HCT116 (cell line): ENCODE measurements around the gene CSGALNACT2. TPM values are rescaled to one million over a fixed set of nuclear protein-coding genes. Genes with fewer than 3 reads are reported as not detected.

Source experiments
- ATAC-seq: fragments of 200-7000 bp; cut with Tn5 transposase; 2 replicates; pipeline ENCODE4 v1.9.1; 2020; ENCODE audit warnings: mild to moderate bottlenecking, moderate library complexity
- BruUV-seq: library from RNA; stranded (reverse); fragments of 400-500 nt; replicated peaks from 2 replicates; lab custom pipeline; 2021; lab: Mats Ljungman, UMichigan
- CTCF ChIA-PET: fragments of 300-600 bp; sonication (Branson Sonifier 250); formaldehyde crosslinking; loops from one replicate; lab custom pipeline; 2021; ENCODE audit warnings: antibody characterized with exemption; lab: Charles Lee
- POLR2A ChIA-PET: fragments of 300-600, 350-600 bp; sonication (Branson Sonifier 250); formaldehyde crosslinking; loops from one replicate; lab custom pipeline; 2021; ENCODE audit warnings: antibody characterized with exemption; lab: Charles Lee
- RAD21 ChIA-PET, 2 experiments: fragments of 300-600 bp; sonication (Branson Sonifier 250); formaldehyde crosslinking; loops; one replicate each; lab custom pipeline; 2023; ENCODE audit warnings: low total read pairs in 2 of 2; ENCODE audit not compliant: uncharacterized antibody in 2 of 2, unreplicated experiment in 2 of 2, low non-redundant PET in 1 of 2; lab: Charles Lee
- DNase-seq: peaks from one replicate; pipeline ENCODE4 v3.0.0-alpha.2; 2010; ENCODE audit warnings: low read depth, low spot score
- H2AFZ ChIP-seq: fragments of 200-600 bp; shearing (Covaris generic), sonication (generic); 2 replicates; pipeline ENCODE4 v1.6.1; 2017; ENCODE audit warnings: low read depth, mixed run types, mixed read lengths, antibody characterized with exemption, low read length; ENCODE audit not compliant: poor library complexity, severe bottlenecking
- H3K27ac ChIP-seq: 2 replicates; pipeline ENCODE4 v1.5.1; 2012; ENCODE audit warnings: low read depth, low read length
- H3K27me3 ChIP-seq: fragments of 200-600 bp; sonication (generic); 2 replicates; pipeline ENCODE4 v1.6.1; 2016; ENCODE audit warnings: mixed run types, low read length, mixed read lengths; ENCODE audit not compliant: insufficient read depth
- H3K36me3 ChIP-seq, 2 experiments: fragments of 200-500 bp in 1 of 2; fragments of 200-600 bp in 1 of 2; sonication (Bioruptor generic) in 1 of 2; sonication (generic) in 1 of 2; 2 replicates each; pipeline versions ENCODE4 v1.5.1 to v1.6.1; 2014 to 2016; ENCODE audit warnings: low read length in 2 of 2, inconsistent platforms in 1 of 2, mixed read lengths in 1 of 2, mixed run types in 1 of 2; ENCODE audit not compliant: insufficient read depth in 2 of 2, control insufficient read depth in 1 of 2
- H3K4me1 ChIP-seq, 2 experiments: fragments of 200-600 bp in 1 of 2; sonication (generic) in 1 of 2; 2 replicates each; pipeline versions ENCODE4 v1.5.1 to v1.6.1; 2012 to 2017; ENCODE audit warnings: low read length in 2 of 2, inconsistent platforms in 1 of 2, mild to moderate bottlenecking in 1 of 2, mixed read lengths in 1 of 2, mixed run types in 1 of 2, moderate library complexity in 1 of 2; ENCODE audit not compliant: insufficient read depth in 2 of 2, control insufficient read depth in 1 of 2
- H3K4me2 ChIP-seq: fragments of 200-600 bp; sonication (generic); 2 replicates; pipeline ENCODE4 v1.6.1; 2017; ENCODE audit warnings: mixed run types, low read length, mixed read lengths
- H3K4me3 ChIP-seq, 2 experiments: fragments of 200-600 bp in 1 of 2; sonication (generic) in 1 of 2; replicated peaks in 1 of 2; 2 replicates each; pipeline ENCODE4 v1.5.1; 2011 to 2016; ENCODE audit warnings: low read length in 2 of 2, control low read depth in 1 of 2, low read depth in 1 of 2, mild to moderate bottlenecking in 1 of 2, mixed read lengths in 1 of 2, mixed run types in 1 of 2
- H3K79me2 ChIP-seq: fragments of 200-600 bp; sonication (generic); 2 replicates; pipeline ENCODE4 v1.6.1; 2017; ENCODE audit warnings: mild to moderate bottlenecking, mixed run types, low read length, moderate library complexity, mixed read lengths; ENCODE audit not compliant: insufficient read depth
- H3K9ac ChIP-seq: fragments of 200-600 bp; sonication (generic); 2 replicates; pipeline ENCODE4 v1.6.1; 2016; ENCODE audit warnings: low read length, mixed read lengths
- H3K9me2 ChIP-seq: fragments of 200-600 bp; sonication (generic), shearing (Covaris generic); 2 replicates; pipeline ENCODE4 v1.6.1; 2017; ENCODE audit warnings: mixed run types, mild to moderate bottlenecking, moderate library complexity; ENCODE audit not compliant: insufficient read depth
- H3K9me3 ChIP-seq, 2 experiments: fragments of 200-500 bp in 1 of 2; fragments of 200-600 bp in 1 of 2; sonication (Bioruptor generic) in 1 of 2; sonication (generic) in 1 of 2; 2 replicates each; pipeline ENCODE4 v1.6.1; 2014 to 2017; ENCODE audit warnings: low read length in 2 of 2, mixed read lengths in 2 of 2, inconsistent platforms in 1 of 2, low read depth in 1 of 2, mild to moderate bottlenecking in 1 of 2, mixed run types in 1 of 2, moderate library complexity in 1 of 2; ENCODE audit not compliant: control insufficient read depth in 1 of 2, insufficient read depth in 1 of 2
- H4K20me1 ChIP-seq: fragments of 200-600 bp; sonication (generic), shearing (Covaris generic); 2 replicates; pipeline ENCODE4 v1.6.1; 2017; ENCODE audit warnings: mixed run types, mild to moderate bottlenecking, moderate library complexity; ENCODE audit not compliant: insufficient read depth
- CBX3 ChIP-seq: IDR thresholded peaks from 2 replicates; pipeline ENCODE4 v1.6.1; 2012; ENCODE audit warnings: low read depth
- CEBPB ChIP-seq: IDR thresholded peaks from 2 replicates; pipeline ENCODE4 v1.6.1; 2012; ENCODE audit warnings: low read depth
- EGR1 ChIP-seq: IDR thresholded peaks from 2 replicates; pipeline ENCODE4 v1.6.1; 2012; ENCODE audit warnings: low read depth
- ELF1 ChIP-seq: IDR thresholded peaks from 2 replicates; pipeline ENCODE4 v1.6.1; 2012; ENCODE audit warnings: low read depth, borderline replicate concordance
- EZH2 ChIP-seq: fragments of 200-600 bp; sonication (generic); IDR thresholded peaks from 2 replicates; pipeline ENCODE4 v1.6.1; 2017; ENCODE audit warnings: antibody characterized with exemption, mixed run types
- EZH2phosphoT487 ChIP-seq: fragments of 200-600 bp; IDR thresholded peaks from 2 replicates; pipeline ENCODE4 v1.6.1; 2018; ENCODE audit warnings: antibody characterized with exemption, borderline replicate concordance
- FOSL1 ChIP-seq: IDR thresholded peaks from 2 replicates; pipeline ENCODE4 v1.6.1; 2012; ENCODE audit warnings: low read depth
- JUND ChIP-seq: IDR thresholded peaks from 2 replicates; pipeline ENCODE4 v1.6.1; 2012
- POLR2AphosphoS5 ChIP-seq: IDR thresholded peaks from 2 replicates; pipeline ENCODE4 v1.6.1; 2011; ENCODE audit warnings: mild to moderate bottlenecking, low read depth, low read length, moderate library complexity
- RAD21 ChIP-seq: IDR thresholded peaks from 2 replicates; pipeline ENCODE4 v1.6.1; 2012; ENCODE audit warnings: low read depth, mild to moderate bottlenecking
- SIN3A ChIP-seq: IDR thresholded peaks from 2 replicates; pipeline ENCODE4 v1.6.1; 2012; ENCODE audit warnings: low read depth
- SP1 ChIP-seq: IDR thresholded peaks from 2 replicates; pipeline ENCODE4 v1.6.1; 2012; ENCODE audit warnings: low read depth
- SRF ChIP-seq: IDR thresholded peaks from 2 replicates; pipeline ENCODE4 v1.6.1; 2012; ENCODE audit warnings: low read depth
- TCF7L2 ChIP-seq: IDR thresholded peaks from 2 replicates; pipeline ENCODE4 v1.7.0; 2011; ENCODE audit warnings: borderline replicate concordance, inconsistent platforms; ENCODE audit not compliant: insufficient read depth, insufficient read length; ENCODE audit errors: extremely low read depth
- YY1 ChIP-seq: IDR thresholded peaks from 2 replicates; pipeline ENCODE4 v1.6.1; 2011; ENCODE audit warnings: low read length, low read depth, moderate library complexity, mild to moderate bottlenecking; ENCODE audit not compliant: insufficient replicate concordance; ENCODE audit errors: extremely low read depth
- ZFX ChIP-seq: fragments of 450-650 bp; IDR thresholded peaks from 2 replicates; pipeline ENCODE4 v1.6.1; 2017
- intact Hi-C: fragments of 100-400 bp; cut with micrococcal nuclease; formaldehyde crosslinking; loops from 2 replicates; pipeline ENCODE4 v1.10.0; 2022
- total RNA-seq: library from RNA; stranded (reverse); gene quantifications from one replicate; pipeline ENCODE4 v1.2.1, GENCODE V29; 2021; ENCODE audit not compliant: unreplicated experiment
- TF ChIP-seq, protein P1 (sequence below): IDR thresholded peaks from 2 replicates; pipeline ENCODE4 v1.6.1; 2012
- TF ChIP-seq, protein P2 (sequence below), 3 experiments: fragments of 200-600 bp in 1 of 3; sonication (generic) in 1 of 3; IDR thresholded peaks in 2 of 3; conservative IDR thresholded peaks in 1 of 3; 2 replicates each; pipeline ENCODE4 v1.5.1; 2012 to 2017; ENCODE audit warnings: low read depth in 2 of 3, low read length in 2 of 3, antibody characterized with exemption in 1 of 3, borderline replicate concordance in 1 of 3, control low read depth in 1 of 3, mild to moderate bottlenecking in 1 of 3, mixed read lengths in 1 of 3, mixed run types in 1 of 3, moderate library complexity in 1 of 3; ENCODE audit not compliant: insufficient read depth in 1 of 3
- TF ChIP-seq, protein P3 (sequence below): IDR thresholded peaks from 2 replicates; pipeline ENCODE4 v1.6.1; 2012; ENCODE audit warnings: low read depth

CSGALNACT2 gene
- total RNA-seq, 1 experiment from 2014 or later, result 9.9 TPM

DNA sequence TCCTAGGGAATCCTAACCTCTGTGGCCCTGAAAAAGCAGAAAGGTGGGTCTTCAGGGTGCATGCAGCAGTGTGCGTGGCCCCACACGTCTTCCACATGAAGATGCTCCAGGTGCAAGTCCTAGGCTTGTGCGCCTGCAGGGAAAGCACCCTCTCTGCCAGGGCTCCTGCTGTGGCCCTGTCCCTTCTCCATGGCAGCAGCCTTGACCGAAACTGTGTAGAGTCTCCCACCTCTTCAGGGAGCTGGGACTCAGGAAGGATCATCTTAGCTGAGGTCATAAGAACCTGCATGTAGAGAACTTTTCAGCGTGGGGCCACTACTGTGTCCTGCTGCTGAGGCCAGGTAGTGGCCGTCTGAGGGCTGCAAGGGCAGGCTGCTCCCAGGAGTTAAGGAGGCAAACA, 6.3 kb upstream of the CSGALNACT2 start (continued):
- TF ChIP-seq YY1, result no peak
- no peak for TF ChIP-seq EZH2phosphoT487
- TF ChIP-seq EZH2, result no peak
- no peak for TF ChIP-seq CEBPB
- no peak for TF ChIP-seq POLR2AphosphoS5
- no peak for TF ChIP-seq CBX3
- no peak for TF ChIP-seq FOSL1
- TF ChIP-seq ELF1, result no peak
- TF ChIP-seq JUND, result no peak
- no peak for TF ChIP-seq ZFX
- TF ChIP-seq SRF, result no peak
- TF ChIP-seq RAD21, result no peak

DNA sequence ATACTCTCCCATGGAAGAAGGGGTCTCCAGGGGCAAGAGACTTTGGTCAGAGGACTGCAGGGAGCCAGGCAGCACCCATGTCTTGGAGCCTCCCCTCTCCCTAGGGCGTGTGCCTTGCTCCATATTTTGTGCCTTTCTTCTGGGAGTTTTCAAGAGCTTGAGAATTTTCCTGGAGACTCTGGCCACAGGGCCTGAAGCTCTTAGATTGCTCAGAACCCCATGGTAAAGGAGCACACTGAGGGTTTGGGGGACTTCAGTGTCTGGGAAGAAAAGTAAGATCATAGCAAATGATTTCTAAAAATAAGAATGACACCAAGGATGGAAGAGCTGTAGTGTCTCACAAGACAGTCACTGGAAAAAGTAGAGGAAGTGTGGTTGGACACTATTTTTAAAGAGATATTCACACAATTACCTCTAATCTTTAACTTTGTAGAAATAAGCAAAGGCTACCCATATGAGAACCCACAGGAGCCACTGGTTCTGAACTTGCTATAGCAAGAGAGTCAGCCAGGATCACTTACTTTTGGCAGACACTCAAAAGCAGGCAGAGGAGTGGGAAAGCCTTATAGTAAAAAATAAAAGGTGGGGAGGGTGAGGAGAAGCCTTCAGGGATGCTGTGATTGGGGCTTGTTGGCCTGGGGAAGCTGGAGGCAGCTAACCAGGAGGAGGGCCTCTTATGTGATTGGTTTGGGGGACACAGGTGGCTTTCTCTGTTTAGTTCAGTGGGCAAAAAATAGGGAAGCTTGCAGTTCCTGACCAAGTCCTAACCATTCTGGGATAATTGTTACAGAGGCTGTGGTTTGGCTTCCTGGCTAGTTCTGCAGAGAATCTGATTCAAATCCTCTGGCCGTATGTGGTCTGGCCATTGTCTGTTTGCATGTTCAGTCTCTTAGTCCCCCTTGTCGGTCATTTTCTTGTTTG, 5.1 kb upstream of the CSGALNACT2 start:
- POLR2A ChIA-PET, result no interaction called here
- TF ChIP-seq SP1 (no peak), EGR1 (no peak), EZH2phosphoT487 (no peak), ZFX (no peak), SRF (no peak), RAD21 (no peak), SIN3A (no peak), CEBPB (no peak), JUND (no peak), YY1 (no peak), ELF1 (no peak), POLR2AphosphoS5 (no peak), TCF7L2 (no peak), FOSL1 (no peak)
- TF ChIP-seq, protein P1, sequence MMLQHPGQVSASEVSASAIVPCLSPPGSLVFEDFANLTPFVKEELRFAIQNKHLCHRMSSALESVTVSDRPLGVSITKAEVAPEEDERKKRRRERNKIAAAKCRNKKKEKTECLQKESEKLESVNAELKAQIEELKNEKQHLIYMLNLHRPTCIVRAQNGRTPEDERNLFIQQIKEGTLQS, result no peak
- TF ChIP-seq, protein P2, sequence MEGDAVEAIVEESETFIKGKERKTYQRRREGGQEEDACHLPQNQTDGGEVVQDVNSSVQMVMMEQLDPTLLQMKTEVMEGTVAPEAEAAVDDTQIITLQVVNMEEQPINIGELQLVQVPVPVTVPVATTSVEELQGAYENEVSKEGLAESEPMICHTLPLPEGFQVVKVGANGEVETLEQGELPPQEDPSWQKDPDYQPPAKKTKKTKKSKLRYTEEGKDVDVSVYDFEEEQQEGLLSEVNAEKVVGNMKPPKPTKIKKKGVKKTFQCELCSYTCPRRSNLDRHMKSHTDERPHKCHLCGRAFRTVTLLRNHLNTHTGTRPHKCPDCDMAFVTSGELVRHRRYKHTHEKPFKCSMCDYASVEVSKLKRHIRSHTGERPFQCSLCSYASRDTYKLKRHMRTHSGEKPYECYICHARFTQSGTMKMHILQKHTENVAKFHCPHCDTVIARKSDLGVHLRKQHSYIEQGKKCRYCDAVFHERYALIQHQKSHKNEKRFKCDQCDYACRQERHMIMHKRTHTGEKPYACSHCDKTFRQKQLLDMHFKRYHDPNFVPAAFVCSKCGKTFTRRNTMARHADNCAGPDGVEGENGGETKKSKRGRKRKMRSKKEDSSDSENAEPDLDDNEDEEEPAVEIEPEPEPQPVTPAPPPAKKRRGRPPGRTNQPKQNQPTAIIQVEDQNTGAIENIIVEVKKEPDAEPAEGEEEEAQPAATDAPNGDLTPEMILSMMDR (IDR thresholded peaks at IDR 0.05 in 2 of 3, conservative IDR thresholded peaks at IDR 0.05 in 1 of 3; ENCODE audit: borderline replicate concordance in 1 of 3, insufficient read depth in 1 of 3, low read depth in 2 of 3, low read length in 2 of 3), result no peak
- TF ChIP-seq, protein P3, sequence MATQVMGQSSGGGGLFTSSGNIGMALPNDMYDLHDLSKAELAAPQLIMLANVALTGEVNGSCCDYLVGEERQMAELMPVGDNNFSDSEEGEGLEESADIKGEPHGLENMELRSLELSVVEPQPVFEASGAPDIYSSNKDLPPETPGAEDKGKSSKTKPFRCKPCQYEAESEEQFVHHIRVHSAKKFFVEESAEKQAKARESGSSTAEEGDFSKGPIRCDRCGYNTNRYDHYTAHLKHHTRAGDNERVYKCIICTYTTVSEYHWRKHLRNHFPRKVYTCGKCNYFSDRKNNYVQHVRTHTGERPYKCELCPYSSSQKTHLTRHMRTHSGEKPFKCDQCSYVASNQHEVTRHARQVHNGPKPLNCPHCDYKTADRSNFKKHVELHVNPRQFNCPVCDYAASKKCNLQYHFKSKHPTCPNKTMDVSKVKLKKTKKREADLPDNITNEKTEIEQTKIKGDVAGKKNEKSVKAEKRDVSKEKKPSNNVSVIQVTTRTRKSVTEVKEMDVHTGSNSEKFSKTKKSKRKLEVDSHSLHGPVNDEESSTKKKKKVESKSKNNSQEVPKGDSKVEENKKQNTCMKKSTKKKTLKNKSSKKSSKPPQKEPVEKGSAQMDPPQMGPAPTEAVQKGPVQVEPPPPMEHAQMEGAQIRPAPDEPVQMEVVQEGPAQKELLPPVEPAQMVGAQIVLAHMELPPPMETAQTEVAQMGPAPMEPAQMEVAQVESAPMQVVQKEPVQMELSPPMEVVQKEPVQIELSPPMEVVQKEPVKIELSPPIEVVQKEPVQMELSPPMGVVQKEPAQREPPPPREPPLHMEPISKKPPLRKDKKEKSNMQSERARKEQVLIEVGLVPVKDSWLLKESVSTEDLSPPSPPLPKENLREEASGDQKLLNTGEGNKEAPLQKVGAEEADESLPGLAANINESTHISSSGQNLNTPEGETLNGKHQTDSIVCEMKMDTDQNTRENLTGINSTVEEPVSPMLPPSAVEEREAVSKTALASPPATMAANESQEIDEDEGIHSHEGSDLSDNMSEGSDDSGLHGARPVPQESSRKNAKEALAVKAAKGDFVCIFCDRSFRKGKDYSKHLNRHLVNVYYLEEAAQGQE, result no peak

More for the DNA sequence above, 5.1 kb upstream of the CSGALNACT2 start:
- H3K9me2 ChIP-seq, result no peaks in the 10 kb centered on the region
- peaks cover 14 to 18% of the 10 kb centered on the region in 2 experiments for H3K4me1 ChIP-seq
- no peaks in the 10 kb centered on the region for H3K9me3 ChIP-seq
- no peaks in the 10 kb centered on the region for H4K20me1 ChIP-seq
- ATAC-seq (no peak), DNase-seq (no peak)
- H3K4me3 ChIP-seq, result no peak overlapping the region
- no peak overlapping the region for H3K9ac ChIP-seq
- intact Hi-C loops, result no loop called here
- no TSS peak for BruUV-seq
- no peak overlapping the region for H3K4me2 ChIP-seq
- no peak overlapping the region for H3K27ac ChIP-seq
- ChIA-PET CTCF (no interaction called here), RAD21 (no interaction called here)
- H3K27me3 ChIP-seq, result no peaks in the 10 kb centered on the region
- H3K36me3 ChIP-seq, result no peaks in the 10 kb centered on the region
- no peak overlapping the region for H2AFZ ChIP-seq
- no peaks in the 10 kb centered on the region for H3K79me2 ChIP-seq
